Measurements from ENCODE around the gene RNASEH2B.

The RNASEH2B gene

GRCh38 chr13:50905256-50905655 is 4.3 kb upstream of the RNASEH2B start:
- no peak for DNase-seq

- no peak for DNase-seq
Measured at GRCh38 chr13:50907781-50908180, 1.8 kb upstream of the RNASEH2B start.

- DNase-seq, result no peak
Measured at GRCh38 chr13:50908371-50908770, 1.2 kb upstream of the RNASEH2B start.

- DNase-seq, result peak in 11 of 51 donors; percentile 23 to 70 (median 38)
Measured at GRCh38 chr13:50910485-50910805, 854 bp downstream of the RNASEH2B start.

GRCh38 chr13:50911081-50911631 is 1.6 kb downstream of the RNASEH2B start:
- peak in 1 of 51 donors; percentile 24 for DNase-seq

- DNase-seq, result peak in 50 of 51 donors; percentile 6 to 86 (median 58)
Measured at GRCh38 chr13:50911937-50912795, 2.6 kb downstream of the RNASEH2B start.

- DNase-seq, result no peak
Measured at GRCh38 chr13:50912851-50913250, 3.3 kb downstream of the RNASEH2B start.

- DNase-seq, result no peak
Measured at GRCh38 chr13:50914176-50914700, 4.6 kb downstream of the RNASEH2B start.

GRCh38 chr13:50914848-50915247 is 5.3 kb downstream of the RNASEH2B start:
- no peak for DNase-seq

GRCh38 chr13:50915565-50915964 is 6.0 kb downstream of the RNASEH2B start:
- DNase-seq, result no peak

- peak in 5 of 51 donors; percentile 1 to 21 (median 10) for DNase-seq
Measured at GRCh38 chr13:50916701-50917184, 7.2 kb downstream of the RNASEH2B start.

- DNase-seq, result no peak
Measured at GRCh38 chr13:50917572-50917971, 8.0 kb downstream of the RNASEH2B start.

GRCh38 chr13:50918567-50918966 is 9.0 kb downstream of the RNASEH2B start:
- DNase-seq, result no peak

- no peak for DNase-seq
Measured at GRCh38 chr13:50919277-50919676, 9.7 kb downstream of the RNASEH2B start.

- no peak for DNase-seq
Measured at GRCh38 chr13:50921706-50922105, 12.1 kb downstream of the RNASEH2B start.

- DNase-seq, result no peak
Measured at GRCh38 chr13:50923272-50923671, 13.7 kb downstream of the RNASEH2B start.

GRCh38 chr13:50924025-50924424 is 14.4 kb downstream of the RNASEH2B start:
- no peak for DNase-seq

GRCh38 chr13:50927701-50928100 is 18.1 kb downstream of the RNASEH2B start:
- DNase-seq, result no peak

- no peak for DNase-seq
Measured at GRCh38 chr13:50928102-50928501, 18.5 kb downstream of the RNASEH2B start.

GRCh38 chr13:50928659-50929462 is 19.3 kb downstream of the RNASEH2B start:
- DNase-seq, result no peak

- DNase-seq, result no peak
Measured at GRCh38 chr13:50932091-50932490, 22.5 kb downstream of the RNASEH2B start.
